PC-3 (cell line): Measurements from ENCODE around the gene ARHGAP15. TPM values are rescaled to one million over a fixed set of nuclear protein-coding genes. Genes with fewer than 3 reads are reported as not detected.

Source experiments
- ATAC-seq: fragments of 200-7000 bp; cut with Tn5 transposase; 2 replicates; pipeline ENCODE4 v1.9.1; 2020; ENCODE audit warnings: mild to moderate bottlenecking, moderate library complexity
- BruUV-seq: library from RNA; stranded (reverse); fragments of 400-500 nt; replicated peaks from 2 replicates; lab custom pipeline; 2021; lab: Mats Ljungman, UMichigan
- CTCF ChIA-PET: fragments of 300-600 bp; sonication (Branson Sonifier 250); formaldehyde crosslinking; loops from one replicate; lab custom pipeline; 2022; ENCODE audit warnings: antibody characterized with exemption; lab: Charles Lee
- POLR2A ChIA-PET: fragments of 300-600 bp; sonication (Branson Sonifier 250); formaldehyde crosslinking; loops from one replicate; lab custom pipeline; 2022; ENCODE audit warnings: antibody characterized with exemption; ENCODE audit not compliant: unreplicated experiment; lab: Charles Lee
- DNase-seq: peaks from one replicate; pipeline ENCODE4 v3.0.0-alpha.2; 2015
- H2AFZ ChIP-seq: fragments of 300-600 bp; sonication (generic); 2 replicates; pipeline ENCODE4 v1.6.0; 2016; ENCODE audit warnings: antibody characterized with exemption, low read length
- H3F3A ChIP-seq: fragments of 300-600 bp; sonication (generic); one replicate; pipeline ENCODE4 v1.6.0; 2017; ENCODE audit warnings: antibody characterized with exemption, low read length, control low read depth, mild to moderate bottlenecking; ENCODE audit not compliant: unreplicated experiment
- H3K27ac ChIP-seq: fragments of 300-600 bp; sonication (generic); 2 replicates; pipeline ENCODE4 v1.5.1; 2016; ENCODE audit warnings: mild to moderate bottlenecking, low read length
- H3K27me3 ChIP-seq: fragments of 300-600 bp; sonication (generic); 2 replicates; pipeline ENCODE4 v1.6.1; 2016; ENCODE audit warnings: low read length, mixed read lengths
- H3K36me3 ChIP-seq: fragments of 300-600 bp; sonication (generic); 2 replicates; pipeline ENCODE4 v1.6.1; 2016; ENCODE audit warnings: low read depth, mixed run types, low read length, mixed read lengths
- H3K4me1 ChIP-seq: fragments of 300-600 bp; sonication (generic); 2 replicates; pipeline ENCODE4 v1.5.1; 2016; ENCODE audit warnings: low read length; ENCODE audit not compliant: insufficient read depth
- H3K4me2 ChIP-seq: fragments of 300-600 bp; sonication (generic); 2 replicates; pipeline ENCODE4 v1.6.0; 2016; ENCODE audit warnings: low read length
- H3K4me3 ChIP-seq: fragments of 300-600 bp; sonication (generic); 2 replicates; pipeline ENCODE4 v1.5.1; 2016; ENCODE audit warnings: mild to moderate bottlenecking, low read length, mixed read lengths
- H3K79me2 ChIP-seq: fragments of 300-600 bp; sonication (generic); 2 replicates; pipeline ENCODE4 v1.6.1; 2017; ENCODE audit warnings: low read length, mixed read lengths
- H3K9ac ChIP-seq: fragments of 300-600 bp; sonication (generic); 2 replicates; pipeline ENCODE4 v1.6.0; 2016; ENCODE audit warnings: mild to moderate bottlenecking, low read length
- H3K9me2 ChIP-seq: fragments of 300-600 bp; sonication (generic); replicated peaks from 2 replicates; pipeline ENCODE4 v1.6.1; 2016; ENCODE audit warnings: mixed run types, low read length, mixed read lengths
- H3K9me3 ChIP-seq: fragments of 300-600 bp; sonication (generic); 2 replicates; pipeline ENCODE4 v1.6.1; 2016; ENCODE audit warnings: low read length, mixed read lengths
- H4K20me1 ChIP-seq: fragments of 300-600 bp; sonication (generic); 2 replicates; pipeline ENCODE4 v1.6.1; 2016; ENCODE audit warnings: low read length, mixed read lengths
- EZH2 ChIP-seq: fragments of 300-600 bp; sonication (generic); IDR thresholded peaks from one replicate; pipeline ENCODE4 v1.6.1; 2017; ENCODE audit warnings: antibody characterized with exemption, mild to moderate bottlenecking, low read length; ENCODE audit not compliant: unreplicated experiment
- EZH2phosphoT487 ChIP-seq: fragments of 300-600 bp; sonication (generic); IDR thresholded peaks from 2 replicates; pipeline ENCODE4 v1.6.1; 2018; ENCODE audit warnings: mild to moderate bottlenecking, antibody characterized with exemption, low read length, borderline replicate concordance
- intact Hi-C: fragments of 100-400 bp; cut with micrococcal nuclease; formaldehyde crosslinking; loops from 2 replicates; pipeline ENCODE4 v1.9.0; 2023
- total RNA-seq: library from RNA; depleted of rRNA; stranded (reverse); fragments of >200 nt; gene quantifications from 2 replicates; pipeline ENCODE4 v1.2.3, GENCODE V29; 2014
- TF ChIP-seq, protein P1 (sequence below): fragments of 300-600 bp; sonication (generic); conservative IDR thresholded peaks from 2 replicates; pipeline ENCODE4 v1.5.1; 2017; ENCODE audit warnings: antibody characterized with exemption, low read depth, mild to moderate bottlenecking, low read length

The ARHGAP15 gene
- total RNA-seq, 1 experiment from 2014 or later = not detected

DNA sequence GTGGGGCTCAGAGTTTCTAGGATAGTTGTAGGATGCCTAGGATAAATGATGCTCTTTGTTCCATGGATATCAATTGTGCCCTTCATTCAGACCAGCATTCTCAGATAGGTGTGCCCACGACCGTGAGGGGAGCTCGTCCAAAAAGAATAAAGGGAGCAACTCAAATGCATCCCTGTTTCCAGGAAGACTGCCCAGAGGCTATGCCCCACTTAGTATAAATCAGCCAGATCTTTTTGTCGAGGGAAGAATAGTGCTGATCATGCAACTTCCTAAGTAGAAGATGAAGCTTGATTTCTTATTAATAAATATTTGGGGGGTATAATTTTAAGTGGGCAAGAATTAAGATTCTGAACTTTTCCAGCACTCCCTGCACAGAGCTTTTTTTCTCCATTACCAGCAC, 450.2 kb downstream of the ARHGAP15 start:
- CTCF ChIA-PET = no interaction called here
- DNase-seq = no peak
- Histone ChIP-seq H3K27ac (no peak overlapping the region), H3K36me3 (no peaks in the 10 kb centered on the region), H3K79me2 (no peaks in the 10 kb centered on the region), H3K4me1 (peaks cover 18% of the 10 kb centered on the region), H3K9ac (no peak overlapping the region), H2AFZ (no peak overlapping the region), H3K9me2 (no peaks in the 10 kb centered on the region), H3K4me2 (no peak overlapping the region), H3K4me3 (no peak overlapping the region), H3K27me3 (no peaks in the 10 kb centered on the region), H3F3A (no peaks in the 10 kb centered on the region), H3K9me3 (no peaks in the 10 kb centered on the region), H4K20me1 (no peaks in the 10 kb centered on the region)
- intact Hi-C loops = no loop called here
- TF ChIP-seq EZH2 (no peak), EZH2phosphoT487 (no peak)
- TF ChIP-seq, protein P1, sequence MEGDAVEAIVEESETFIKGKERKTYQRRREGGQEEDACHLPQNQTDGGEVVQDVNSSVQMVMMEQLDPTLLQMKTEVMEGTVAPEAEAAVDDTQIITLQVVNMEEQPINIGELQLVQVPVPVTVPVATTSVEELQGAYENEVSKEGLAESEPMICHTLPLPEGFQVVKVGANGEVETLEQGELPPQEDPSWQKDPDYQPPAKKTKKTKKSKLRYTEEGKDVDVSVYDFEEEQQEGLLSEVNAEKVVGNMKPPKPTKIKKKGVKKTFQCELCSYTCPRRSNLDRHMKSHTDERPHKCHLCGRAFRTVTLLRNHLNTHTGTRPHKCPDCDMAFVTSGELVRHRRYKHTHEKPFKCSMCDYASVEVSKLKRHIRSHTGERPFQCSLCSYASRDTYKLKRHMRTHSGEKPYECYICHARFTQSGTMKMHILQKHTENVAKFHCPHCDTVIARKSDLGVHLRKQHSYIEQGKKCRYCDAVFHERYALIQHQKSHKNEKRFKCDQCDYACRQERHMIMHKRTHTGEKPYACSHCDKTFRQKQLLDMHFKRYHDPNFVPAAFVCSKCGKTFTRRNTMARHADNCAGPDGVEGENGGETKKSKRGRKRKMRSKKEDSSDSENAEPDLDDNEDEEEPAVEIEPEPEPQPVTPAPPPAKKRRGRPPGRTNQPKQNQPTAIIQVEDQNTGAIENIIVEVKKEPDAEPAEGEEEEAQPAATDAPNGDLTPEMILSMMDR = no peak
- BruUV-seq = no TSS peak
- no peak for ATAC-seq
- POLR2A ChIA-PET = no interaction called here

DNA sequence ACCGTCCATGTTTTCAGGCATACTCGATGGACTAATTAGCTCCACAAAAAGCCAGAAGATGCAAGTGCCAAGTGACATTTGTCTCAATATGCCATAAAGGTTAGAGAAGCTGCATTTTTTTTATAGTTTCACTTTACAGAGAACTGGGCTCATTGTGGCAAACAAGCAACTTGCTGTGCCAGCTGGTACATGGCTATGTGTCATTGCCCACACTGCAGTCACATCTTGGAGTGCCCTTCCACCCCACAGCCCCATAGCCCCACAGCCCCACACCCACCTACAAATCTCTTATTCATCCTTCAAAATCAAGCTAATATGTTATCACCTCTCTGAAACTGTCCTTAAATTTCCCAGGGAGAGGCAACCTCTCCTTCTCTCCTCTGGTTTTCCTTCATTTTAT, 451.9 kb downstream of the ARHGAP15 start:
- CTCF ChIA-PET = no interaction called here
- no TSS peak for BruUV-seq
- Histone ChIP-seq H3K9me3 (no peaks in the 10 kb centered on the region), H3K36me3 (no peaks in the 10 kb centered on the region), H3K4me1 (peaks cover 18% of the 10 kb centered on the region), H3K9ac (no peak overlapping the region), H3K4me3 (peak overlapping the region; percentile 45; the same call in 1 of the 2 replicates), H2AFZ (peak overlapping the region; percentile 47), H3F3A (no peaks in the 10 kb centered on the region), H3K9me2 (no peaks in the 10 kb centered on the region), H4K20me1 (no peaks in the 10 kb centered on the region), H3K79me2 (no peaks in the 10 kb centered on the region), H3K27ac (no peak overlapping the region), H3K27me3 (no peaks in the 10 kb centered on the region), H3K4me2 (peak overlapping the region; percentile 66)
- TF ChIP-seq EZH2phosphoT487 = no peak
- TF ChIP-seq, protein P1 = no peak
- no peak for TF ChIP-seq EZH2
- intact Hi-C loops = no loop called here
- ATAC-seq = peak; percentile 27
- peak; percentile 13 for DNase-seq
- POLR2A ChIA-PET = interaction anchor here (0.7 kb wide), 1 partner anchor 55 kb away, joined by 4 read pairs; no protein-coding TSS in a partner anchor

DNA sequence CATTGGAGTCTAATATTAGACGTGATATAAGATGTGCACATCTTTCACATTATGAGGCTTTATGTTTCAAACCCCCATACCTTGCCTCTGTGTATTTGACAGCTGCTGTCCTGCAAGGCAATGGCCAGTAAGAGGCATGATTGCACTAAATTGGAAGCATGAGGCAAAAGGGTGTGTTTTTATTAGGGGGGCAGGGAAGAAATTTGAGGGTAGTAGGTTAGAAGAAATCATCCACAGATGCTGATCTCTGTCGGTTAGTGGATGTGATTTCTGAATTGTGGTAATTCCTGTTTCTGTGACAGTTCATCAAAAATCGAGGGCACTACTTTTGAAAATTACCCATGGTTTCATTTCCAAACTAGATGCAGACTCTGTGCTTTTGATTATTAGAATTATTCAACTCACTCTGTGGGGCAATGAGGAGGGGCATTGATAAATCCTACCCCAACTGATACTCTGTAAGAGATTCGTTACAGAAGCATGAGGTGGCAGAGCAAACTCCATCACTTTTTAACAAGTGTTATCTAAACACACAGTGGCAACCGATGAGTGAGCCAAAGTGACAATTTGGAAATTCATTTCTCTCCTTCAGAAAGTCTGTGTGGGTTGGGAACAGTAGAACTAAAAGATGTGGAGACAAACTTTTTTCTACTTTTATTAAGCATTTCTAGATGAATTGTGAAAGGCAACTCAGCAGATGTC, 453.0 kb downstream of the ARHGAP15 start:
- no peak overlapping the region for H3K27ac ChIP-seq
- no peak; the same call in 1 of the 2 replicates for ATAC-seq
- intact Hi-C loops = no loop called here
- no peak for TF ChIP-seq EZH2
- TF ChIP-seq, protein P1 = peak; percentile 44; the same call in 1 of the 2 replicates
- no peaks in the 10 kb centered on the region for H3K27me3 ChIP-seq
- no peaks in the 10 kb centered on the region for H3K9me2 ChIP-seq
- ChIA-PET POLR2A (no interaction called here), CTCF (no interaction called here)
- no peak overlapping the region for H3K9ac ChIP-seq
- H3K4me2 ChIP-seq = peak overlapping the region; percentile 66
- H3K4me1 ChIP-seq = peaks cover 18% of the 10 kb centered on the region
- no TSS peak for BruUV-seq
- H3K4me3 ChIP-seq = peak overlapping the region; percentile 45; the same call in 1 of the 2 replicates
- no peaks in the 10 kb centered on the region for H3K79me2 ChIP-seq
- no peaks in the 10 kb centered on the region for H3F3A ChIP-seq
- DNase-seq = peak; percentile 46
- H3K36me3 ChIP-seq = no peaks in the 10 kb centered on the region
- H3K9me3 ChIP-seq = no peaks in the 10 kb centered on the region
- H4K20me1 ChIP-seq = no peaks in the 10 kb centered on the region
- H2AFZ ChIP-seq = 0 out of 2 replicates have a peak overlapping the region, but pooled peaks have one; percentile 47
